ENCODE data around the gene CELF6.
"Not testable (repeated sequence)": the region's sequence is repeated elsewhere in the genome, so short reads cannot be mapped to it uniquely, and the experiment has no call there.

The CELF6 gene

DNA sequence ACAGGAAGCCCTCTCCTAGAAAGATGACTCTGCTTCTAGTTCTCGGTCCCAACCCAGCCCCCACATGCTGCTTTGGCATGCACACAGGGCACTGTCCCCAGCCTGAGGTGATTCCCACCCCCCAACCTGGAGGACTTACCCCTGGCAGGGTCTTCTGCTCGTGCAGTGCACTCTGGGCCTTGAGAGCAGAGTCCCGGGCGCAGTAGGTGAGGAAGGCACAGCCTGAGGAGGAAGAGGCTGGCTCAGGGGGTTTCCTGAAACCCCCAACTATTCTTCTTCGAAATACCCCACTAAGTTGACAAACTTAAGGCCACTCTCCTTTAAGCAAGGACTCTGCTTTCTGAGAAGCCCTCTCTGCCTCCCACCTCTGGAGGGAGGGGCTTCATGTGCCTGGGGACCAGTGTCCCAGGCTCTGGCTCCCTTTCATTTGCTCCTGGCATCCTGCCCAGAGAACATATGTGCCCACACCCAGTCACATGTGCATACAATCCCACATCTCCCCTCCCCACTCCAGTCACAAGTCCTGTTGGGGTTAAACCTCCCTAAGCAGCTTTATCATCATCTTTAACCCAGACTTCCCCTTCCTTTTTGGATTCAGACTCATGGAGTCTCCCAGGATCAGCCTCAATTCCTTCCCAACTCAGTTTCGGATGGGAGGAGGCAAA lies 4.1 kb downstream of the CELF6 start:
- DNase-seq, result no peak

DNA sequence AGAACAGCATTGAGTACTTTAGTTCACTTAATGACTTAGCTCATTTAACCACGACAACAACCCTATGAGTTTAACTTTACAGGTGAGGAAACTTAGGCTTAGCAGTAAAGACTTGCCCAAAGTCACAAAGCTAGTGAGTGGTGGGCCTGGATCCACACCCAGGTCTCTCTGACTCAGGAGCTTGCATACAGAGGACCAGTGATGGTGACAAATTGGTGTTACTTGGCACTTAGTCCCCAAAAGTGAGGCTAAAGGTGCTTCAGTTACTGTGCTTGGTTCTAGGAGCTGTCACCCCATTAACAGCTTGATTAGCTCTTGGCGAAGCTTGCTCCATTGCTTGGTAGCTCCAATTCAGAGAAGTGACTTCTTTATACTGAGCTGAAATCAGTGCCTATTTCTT lies 6.1 kb downstream of the CELF6 start:
- no peak for DNase-seq

- no peak for DNase-seq
Measured at GRCh38 chr15:72313448-72313840, 6.5 kb downstream of the CELF6 start.

- peak in 4 of 5 experiments; percentile 30 to 65 (median 38) for DNase-seq
Measured at GRCh38 chr15:72312605-72313447, 7.1 kb downstream of the CELF6 start.

- DNase-seq, result no peak
Measured at GRCh38 chr15:72307026-72307425, 12.9 kb downstream of the CELF6 start.

GRCh38 chr15:72306211-72306785 lies 13.7 kb downstream of the CELF6 start:
- DNase-seq, result peak in 3 of 5 experiments; percentile 17 to 81 (median 70)

- DNase-seq, result no peak
Measured at GRCh38 chr15:72304596-72304995, 15.4 kb downstream of the CELF6 start.

GRCh38 chr15:72302955-72303354 lies 17.0 kb downstream of the CELF6 start:
- no peak for DNase-seq

- no peak for DNase-seq
Measured at GRCh38 chr15:72289597-72290325, 30.2 kb downstream of the CELF6 start.

- no peak for DNase-seq
Measured at GRCh38 chr15:72288796-72289596, 31.0 kb downstream of the CELF6 start.

DNA sequence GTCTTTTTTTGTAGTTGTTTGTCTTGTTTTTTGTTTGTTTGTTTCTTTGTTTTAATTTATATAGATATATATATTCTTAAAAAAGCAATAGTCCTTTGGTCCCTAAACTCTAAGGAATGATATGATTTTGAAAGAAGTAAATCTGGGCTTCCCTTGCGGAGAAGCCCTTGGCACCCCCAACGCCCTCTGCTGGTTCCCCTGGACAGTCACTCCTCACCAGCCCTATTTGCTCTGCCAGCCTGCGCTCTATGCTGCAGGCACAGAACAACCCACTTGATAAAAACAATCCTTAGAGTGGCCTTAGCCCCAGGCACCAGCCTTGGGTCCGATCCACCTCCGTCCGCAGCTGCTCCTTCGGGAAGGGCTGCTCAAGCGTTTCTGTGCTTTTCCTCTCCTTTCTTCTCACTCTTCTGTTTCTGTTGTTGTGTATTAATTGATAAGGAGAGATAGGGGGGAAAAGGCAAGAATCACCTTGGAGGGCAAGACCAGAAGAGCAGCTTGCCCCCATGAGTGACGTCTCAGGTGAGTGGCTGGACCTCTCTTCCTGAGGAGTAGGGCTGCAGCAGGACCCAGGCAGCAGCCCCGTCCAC lies 33.9 kb downstream of the CELF6 start:
- DNase-seq, result peak in 4 of 5 experiments; percentile 10 to 57 (median 26)

GRCh38 chr15:72285402-72285801 lies 34.6 kb downstream of the CELF6 start:
- no peak for DNase-seq

GRCh38 chr15:72284781-72285180 lies 35.2 kb downstream of the CELF6 start:
- no peak for DNase-seq

- no peak for DNase-seq
Measured at GRCh38 chr15:72281713-72282112, 38.2 kb downstream of the CELF6 start.

GRCh38 chr15:72280751-72281150 lies 39.2 kb downstream of the CELF6 start:
- no peak for DNase-seq

DNA sequence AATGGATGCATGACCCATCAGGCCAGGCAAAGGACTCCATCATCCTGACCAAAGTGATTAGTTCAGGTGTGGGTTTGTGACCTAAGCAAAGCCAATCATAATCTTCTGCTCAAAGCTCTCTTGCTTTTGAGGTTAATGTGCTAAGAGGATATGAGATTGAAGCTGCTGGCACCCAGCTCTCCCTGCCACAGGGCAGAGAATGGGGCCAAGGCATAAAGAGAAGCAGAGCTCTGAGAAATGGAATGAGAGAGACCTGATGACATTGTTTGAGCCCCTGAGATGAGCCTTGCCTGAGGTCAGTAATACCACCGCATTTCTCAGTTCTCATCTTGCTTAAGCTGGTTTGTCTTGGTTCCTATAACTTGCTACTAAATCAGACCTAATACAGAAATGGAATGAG lies 41.2 kb downstream of the CELF6 start:
- no peak for DNase-seq

- DNase-seq, result no peak
Measured at GRCh38 chr15:72276326-72276700, 43.6 kb downstream of the CELF6 start.

- not testable (repeated sequence) for DNase-seq
Measured at GRCh38 chr15:72275635-72276325, 44.2 kb downstream of the CELF6 start.

GRCh38 chr15:72272997-72273352 lies 47.0 kb downstream of the CELF6 start:
- peak in 1 of 5 experiments; percentile 66 for DNase-seq

GRCh38 chr15:72272213-72272996 lies 47.6 kb downstream of the CELF6 start, which contains the start of gene PARP6:
Gene PARP6, minus strand, starts transcription at chr15:72272554. Its CDS starts 5,077 bp downstream, at chr15:72267477.
- DNase-seq, result peak; percentile 96 to 100 (median 99)

Data from T-helper 2 cell (primary cell).